ENCODE results near the gene PRKAG2.

The PRKAG2 gene

GRCh38 chr7:151817981-151818673 lies 58.8 kb downstream of the PRKAG2 start:
- no peak overlapping the region for H2BK12ac ChIP-seq (ENCODE audit: low read length)
- no peak overlapping the region for H3K14ac ChIP-seq (ENCODE audit: low read length)
- no peak overlapping the region for H3K9ac ChIP-seq (ENCODE audit: low read length)
- no peak overlapping the region for H2AFZ ChIP-seq (ENCODE audit: insufficient read depth, low read length, poor library complexity)
- no peak overlapping the region for H3K18ac ChIP-seq (ENCODE audit: low read length)
- H3K23ac ChIP-seq (ENCODE audit: low read length): no peak overlapping the region
- H4K12ac ChIP-seq (ENCODE audit: low read depth, low read length): no peak overlapping the region
- no peak overlapping the region for H3K4me3 ChIP-seq (ENCODE audit: low read depth, low read length)
- H2BK5ac ChIP-seq (ENCODE audit: low read depth, low read length, poor library complexity): no peak overlapping the region
- DNase-seq: no peak
- no peak overlapping the region for H3K4me2 ChIP-seq (ENCODE audit: low read length)
- peaks cover 0 to 2% of the 10 kb centered on the region in 2 experiments for H3K4me1 ChIP-seq (ENCODE audit: control insufficient read depth in 1 of 2, insufficient read depth in 2 of 2, low read length in 2 of 2)
- no CpG with 5 or more reads among the region's 8 CpGs for WGBS (ENCODE audit: extremely low coverage, insufficient coverage, insufficient read length)
- H3K36me3 ChIP-seq (ENCODE audit: control insufficient read depth in 1 of 2, insufficient read depth in 2 of 2, low read length in 2 of 2): no peaks in the 10 kb centered on the region
- H3K79me1 ChIP-seq (ENCODE audit: low read length): no peaks in the 10 kb centered on the region
- no peak overlapping the region for H2BK120ac ChIP-seq (ENCODE audit: insufficient read depth, low read length, poor library complexity)
- H3K27me3 ChIP-seq (ENCODE audit: insufficient read depth, low read length): no peaks in the 10 kb centered on the region
- no peaks in the 10 kb centered on the region for H3K9me3 ChIP-seq (ENCODE audit: insufficient read depth, low read depth, low read length)
- no peak overlapping the region for H3K4ac ChIP-seq (ENCODE audit: low read depth, low read length)
- no peak overlapping the region for H3K27ac ChIP-seq (ENCODE audit: low read depth, low read length)
- no peak overlapping the region for H4K8ac ChIP-seq (ENCODE audit: low read depth, low read length)
- H2AK5ac ChIP-seq (ENCODE audit: low read length): no peak overlapping the region
- no peak overlapping the region for H4K91ac ChIP-seq (ENCODE audit: low read depth, low read length)
- H3K79me2 ChIP-seq (ENCODE audit: control insufficient read depth, insufficient read depth, low read length, poor library complexity): no peaks in the 10 kb centered on the region

DNA sequence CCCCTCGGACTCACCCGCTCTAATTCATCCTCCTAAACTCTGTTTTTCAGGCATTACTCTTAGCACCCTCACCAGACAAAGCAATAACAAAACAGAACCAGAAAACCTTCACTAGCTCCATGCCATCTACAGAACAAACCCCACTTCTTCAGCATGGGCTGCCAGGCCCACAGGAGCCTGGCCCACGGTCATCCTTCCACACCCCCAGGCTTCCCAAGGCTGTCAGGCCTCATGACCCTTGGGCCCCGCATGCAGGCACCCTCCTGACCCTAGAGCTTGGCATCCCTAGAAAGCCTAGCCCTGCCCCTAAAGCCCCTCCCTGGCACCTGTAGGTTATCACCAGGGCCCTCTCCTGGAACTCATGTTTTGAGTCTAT lies 59.6 kb downstream of the PRKAG2 start:
- no peak overlapping the region for H2BK12ac ChIP-seq (ENCODE audit: low read length)
- H3K27ac ChIP-seq (ENCODE audit: low read depth, low read length): no peak overlapping the region
- H3K27me3 ChIP-seq (ENCODE audit: insufficient read depth, low read length): no peaks in the 10 kb centered on the region
- no peaks in the 10 kb centered on the region for H3K36me3 ChIP-seq (ENCODE audit: control insufficient read depth in 1 of 2, insufficient read depth in 2 of 2, low read length in 2 of 2)
- H3K4ac ChIP-seq (ENCODE audit: low read depth, low read length): no peak overlapping the region
- no peak overlapping the region for H2AFZ ChIP-seq (ENCODE audit: insufficient read depth, low read length, poor library complexity)
- no peak overlapping the region for H3K4me2 ChIP-seq (ENCODE audit: low read length)
- DNase-seq: no peak
- whole genome bisulfite sequencing (ENCODE audit: extremely low coverage, insufficient coverage, insufficient read length): no CpG with 5 or more reads among the region's 4 CpGs
- no peak overlapping the region for H3K18ac ChIP-seq (ENCODE audit: low read length)
- no peak overlapping the region for H4K12ac ChIP-seq (ENCODE audit: low read depth, low read length)
- H3K9me3 ChIP-seq (ENCODE audit: insufficient read depth, low read depth, low read length): no peaks in the 10 kb centered on the region
- H3K14ac ChIP-seq (ENCODE audit: low read length): no peak overlapping the region
- H4K8ac ChIP-seq (ENCODE audit: low read depth, low read length): no peak overlapping the region
- peaks cover 0 to 2% of the 10 kb centered on the region in 2 experiments for H3K4me1 ChIP-seq (ENCODE audit: control insufficient read depth in 1 of 2, insufficient read depth in 2 of 2, low read length in 2 of 2)
- no peak overlapping the region for H2AK5ac ChIP-seq (ENCODE audit: low read length)
- H3K23ac ChIP-seq (ENCODE audit: low read length): no peak overlapping the region
- H3K9ac ChIP-seq (ENCODE audit: low read length): no peak overlapping the region
- no peak overlapping the region for H2BK5ac ChIP-seq (ENCODE audit: low read depth, low read length, poor library complexity)
- no peaks in the 10 kb centered on the region for H3K79me2 ChIP-seq (ENCODE audit: control insufficient read depth, insufficient read depth, low read length, poor library complexity)
- no peak overlapping the region for H2BK120ac ChIP-seq (ENCODE audit: insufficient read depth, low read length, poor library complexity)
- no peak overlapping the region for H4K91ac ChIP-seq (ENCODE audit: low read depth, low read length)
- no peak overlapping the region for H3K4me3 ChIP-seq (ENCODE audit: low read depth, low read length)
- no peaks in the 10 kb centered on the region for H3K79me1 ChIP-seq (ENCODE audit: low read length)

- no peak overlapping the region for H4K12ac ChIP-seq (ENCODE audit: low read depth, low read length)
Measured at GRCh38 chr7:151816562-151817314, 60.2 kb downstream of the PRKAG2 start.

GRCh38 chr7:151815419-151815818 lies 61.5 kb downstream of the PRKAG2 start:
- Histone ChIP-seq H2BK120ac (ENCODE audit: insufficient read depth, low read length, poor library complexity) (no peak overlapping the region), H3K27ac (ENCODE audit: low read depth, low read length) (no peak overlapping the region), H2BK12ac (ENCODE audit: low read length) (no peak overlapping the region), H3K9ac (ENCODE audit: low read length) (no peak overlapping the region), H3K4me1 (ENCODE audit: control insufficient read depth in 1 of 2, insufficient read depth in 2 of 2, low read length in 2 of 2) (peaks cover 0 to 2% of the 10 kb centered on the region in 2 experiments), H3K4me3 (ENCODE audit: low read depth, low read length) (peak overlapping the region; percentile 23), H4K12ac (ENCODE audit: low read depth, low read length) (no peak overlapping the region), H2AK5ac (ENCODE audit: low read length) (no peak overlapping the region), H3K23ac (ENCODE audit: low read length) (no peak overlapping the region), H3K18ac (ENCODE audit: low read length) (no peak overlapping the region), H3K27me3 (ENCODE audit: insufficient read depth, low read length) (no peaks in the 10 kb centered on the region), H3K4me2 (ENCODE audit: low read length) (no peak overlapping the region), H3K14ac (ENCODE audit: low read length) (no peak overlapping the region), H4K91ac (ENCODE audit: low read depth, low read length) (no peak overlapping the region), H3K36me3 (ENCODE audit: control insufficient read depth in 1 of 2, insufficient read depth in 2 of 2, low read length in 2 of 2) (no peaks in the 10 kb centered on the region), H2AFZ (ENCODE audit: insufficient read depth, low read length, poor library complexity) (no peak overlapping the region), H3K79me2 (ENCODE audit: control insufficient read depth, insufficient read depth, low read length, poor library complexity) (no peaks in the 10 kb centered on the region), H3K79me1 (ENCODE audit: low read length) (no peaks in the 10 kb centered on the region), H3K9me3 (ENCODE audit: insufficient read depth, low read depth, low read length) (no peaks in the 10 kb centered on the region), H4K8ac (ENCODE audit: low read depth, low read length) (no peak overlapping the region), H3K4ac (ENCODE audit: low read depth, low read length) (no peak overlapping the region), H2BK5ac (ENCODE audit: low read depth, low read length, poor library complexity) (no peak overlapping the region)
- no peak for DNase-seq
- no CpG with 5 or more reads among the region's 5 CpGs for WGBS (ENCODE audit: extremely low coverage, insufficient coverage, insufficient read length)

More at GRCh38 chr7:151816562-151817314, 60.2 kb downstream of the PRKAG2 start:
- H3K4me2 ChIP-seq (ENCODE audit: low read length): no peak overlapping the region
- no peak overlapping the region for H2AFZ ChIP-seq (ENCODE audit: insufficient read depth, low read length, poor library complexity)
- no peak overlapping the region for H3K27ac ChIP-seq (ENCODE audit: low read depth, low read length)
- no peak overlapping the region for H3K18ac ChIP-seq (ENCODE audit: low read length)
- H3K4ac ChIP-seq (ENCODE audit: low read depth, low read length): no peak overlapping the region
- no CpG with 5 or more reads among the region's 20 CpGs for WGBS (ENCODE audit: extremely low coverage, insufficient coverage, insufficient read length)
- H3K36me3 ChIP-seq (ENCODE audit: control insufficient read depth in 1 of 2, insufficient read depth in 2 of 2, low read length in 2 of 2): no peaks in the 10 kb centered on the region
- no peak overlapping the region for H2BK12ac ChIP-seq (ENCODE audit: low read length)
- H2AK5ac ChIP-seq (ENCODE audit: low read length): no peak overlapping the region
- no peak for DNase-seq
- no peak overlapping the region for H2BK5ac ChIP-seq (ENCODE audit: low read depth, low read length, poor library complexity)
- no peaks in the 10 kb centered on the region for H3K27me3 ChIP-seq (ENCODE audit: insufficient read depth, low read length)
- no peak overlapping the region for H3K23ac ChIP-seq (ENCODE audit: low read length)
- no peak overlapping the region for H2BK120ac ChIP-seq (ENCODE audit: insufficient read depth, low read length, poor library complexity)
- no peaks in the 10 kb centered on the region for H3K9me3 ChIP-seq (ENCODE audit: insufficient read depth, low read depth, low read length)
- H4K8ac ChIP-seq (ENCODE audit: low read depth, low read length): no peak overlapping the region
- H3K79me2 ChIP-seq (ENCODE audit: control insufficient read depth, insufficient read depth, low read length, poor library complexity): no peaks in the 10 kb centered on the region
- no peak overlapping the region for H3K4me3 ChIP-seq (ENCODE audit: low read depth, low read length)
- no peak overlapping the region for H3K9ac ChIP-seq (ENCODE audit: low read length)
- H3K4me1 ChIP-seq (ENCODE audit: control insufficient read depth in 1 of 2, insufficient read depth in 2 of 2, low read length in 2 of 2): peaks cover 0 to 2% of the 10 kb centered on the region in 2 experiments
- no peak overlapping the region for H4K91ac ChIP-seq (ENCODE audit: low read depth, low read length)
- no peaks in the 10 kb centered on the region for H3K79me1 ChIP-seq (ENCODE audit: low read length)
- no peak overlapping the region for H3K14ac ChIP-seq (ENCODE audit: low read length)

All from trophoblast cell (in vitro differentiated cells and primary cell).